GM21737 (cell line): Measurements from ENCODE around the gene CD28.

Experiments
- ATAC-seq: cut with Tn5 transposase; IDR thresholded peaks from one replicate; pipeline ENCODE4 v1.9.1; 2021; ENCODE audit warnings: mild to moderate bottlenecking, moderate library complexity; ENCODE audit not compliant: unreplicated experiment

Gene CD28

GRCh38 chr2:203713381-203713780 is 6.9 kb downstream of the CD28 start:
- no peak for ATAC-seq

GRCh38 chr2:203714112-203714511 is 7.7 kb downstream of the CD28 start:
- no peak for ATAC-seq

GRCh38 chr2:203715744-203716143 is 9.3 kb downstream of the CD28 start:
- no peak for ATAC-seq

- peak; percentile 96 for ATAC-seq
Observed at GRCh38 chr2:203718087-203718486, 11.6 kb downstream of the CD28 start.

- no peak for ATAC-seq
Observed at GRCh38 chr2:203719456-203720410, 13.3 kb downstream of the CD28 start.

GRCh38 chr2:203720915-203721672 is 14.7 kb downstream of the CD28 start:
- ATAC-seq = no peak

- no peak for ATAC-seq
Observed at GRCh38 chr2:203721781-203722300, 15.4 kb downstream of the CD28 start.

GRCh38 chr2:203722411-203722810 is 16.0 kb downstream of the CD28 start:
- ATAC-seq = no peak

GRCh38 chr2:203728321-203728720 is 21.9 kb downstream of the CD28 start:
- no peak for ATAC-seq

- ATAC-seq = no peak
Observed at GRCh38 chr2:203730076-203730729, 23.8 kb downstream of the CD28 start.

GRCh38 chr2:203730883-203731282 is 24.4 kb downstream of the CD28 start:
- no peak for ATAC-seq

- ATAC-seq = no peak
Observed at GRCh38 chr2:203732092-203732952, 25.9 kb downstream of the CD28 start.

- ATAC-seq = no peak
Observed at GRCh38 chr2:203732953-203733510, 26.6 kb downstream of the CD28 start.

GRCh38 chr2:203733684-203734083 is 27.2 kb downstream of the CD28 start:
- no peak for ATAC-seq

- ATAC-seq = no peak
Observed at GRCh38 chr2:203734276-203734983, 28.0 kb downstream of the CD28 start.

- ATAC-seq = no peak
Observed at GRCh38 chr2:203737360-203737759, 30.9 kb downstream of the CD28 start.

GRCh38 chr2:203739351-203739750 is 32.9 kb downstream of the CD28 start:
- ATAC-seq = no peak

- no peak for ATAC-seq
Observed at GRCh38 chr2:203740871-203741281, 34.4 kb downstream of the CD28 start.

GRCh38 chr2:203741566-203741965 is 35.1 kb downstream of the CD28 start:
- ATAC-seq = no peak
